Gastrocnemius medialis (tissue), 4 donors: ENCODE data around the gene PODNL1. TPM values are rescaled to one million over a fixed set of nuclear protein-coding genes. Genes with fewer than 3 reads are reported as not detected.

Source experiments
- ATAC-seq, 2 donors: fragments of 150-250 bp; one replicate each; pipeline ENCODE4 v1.9.1; 2016
- DNase-seq, 2 donors: peaks; one replicate each; pipeline ENCODE4 v3.0.0-alpha.2; 2019
- H3K27ac ChIP-seq, 4 donors: fragments of 200-600 bp; sonication (generic); 1 replicate in 1 of 4; 2 replicates in 3 of 4; pipeline ENCODE4 v1.5.1; 2016 to 2018; ENCODE audit warnings: mild to moderate bottlenecking in 2 of 4, moderate library complexity in 1 of 4
- H3K27me3 ChIP-seq, 3 donors: fragments of 200-600 bp; sonication (generic) in 2 of 3; 1 replicate in 1 of 3; 2 replicates in 2 of 3; pipeline versions ENCODE4 v1.5.1 to v1.6.0; 2016 to 2019; ENCODE audit warnings: mild to moderate bottlenecking in 1 of 3, moderate library complexity in 1 of 3
- H3K36me3 ChIP-seq, 2 donors: fragments of 200-600 bp; sonication (generic) in 1 of 2; one replicate each; pipeline ENCODE4 v1.5.1; 2017 to 2018
- H3K4me1 ChIP-seq, 2 donors: fragments of 200-600 bp; sonication (generic) in 1 of 2; one replicate each; pipeline ENCODE4 v1.5.1; 2016 to 2017; ENCODE audit warnings: mild to moderate bottlenecking in 2 of 2
- H3K4me3 ChIP-seq, 4 donors: fragments of 200-600 bp; sonication (generic) in 3 of 4; 1 replicate in 1 of 4; 2 replicates in 3 of 4; pipeline ENCODE4 v1.5.1; 2016 to 2019; ENCODE audit warnings: mild to moderate bottlenecking in 2 of 4
- H3K9me3 ChIP-seq, 3 donors: fragments of 200-600 bp; sonication (generic) in 2 of 3; 1 replicate in 1 of 3; 2 replicates in 2 of 3; pipeline ENCODE4 v1.5.1; 2016 to 2019
- CTCF ChIP-seq, 5 experiments: fragments of 450-650 bp in 3 of 5; fragments of 200-600 bp in 2 of 5; sonication (generic) in 2 of 5; IDR thresholded peaks in 4 of 5; conservative IDR thresholded peaks in 1 of 5; 1 replicate in 4 of 5; 2 replicates in 1 of 5; pipeline ENCODE4 v1.5.1; 2016 to 2019; ENCODE audit warnings: antibody characterized with exemption in 5 of 5, mild to moderate bottlenecking in 3 of 5, moderate library complexity in 3 of 5
- POLR2A ChIP-seq, 2 donors: fragments of 450-650 bp; IDR thresholded peaks; one replicate each; pipeline ENCODE4 v1.6.1; 2017; ENCODE audit warnings: antibody characterized with exemption in 2 of 2, mild to moderate bottlenecking in 2 of 2, moderate library complexity in 2 of 2
- in situ Hi-C, 4 donors: fragments of 200-750 bp; cut with MboI; loops; one replicate each; pipeline versions ENCODE4 v1.15.0 to v1.8.0; 2017; ENCODE audit warnings: low sequenced_read_pairs in 4 of 4
- intact Hi-C: fragments of 100-400 bp; cut with DNase I; formaldehyde crosslinking; loops from one replicate; pipeline ENCODE4 v1.15.1; 2023; ENCODE audit warnings: low total_unique reads
- total RNA-seq, 4 donors: library from RNA; depleted of rRNA; stranded (reverse); fragments of >200 nt; gene quantifications; one replicate each; pipeline versions ENCODE4 v1.1.0 to v1.2.3, GENCODE V29; 2016

PODNL1 gene
- total RNA-seq, 4 donors from 2014 or later = 0.55 to 0.61 TPM; not detected in 2

GRCh38 chr19:13918726-13919411 lies 19.3 kb downstream of the PODNL1 start:
- Histone ChIP-seq H3K9me3 (no peaks in the 10 kb centered on the region), H3K4me1 (no peaks in the 10 kb centered on the region), H3K4me3 (no peak overlapping the region), H3K27me3 (no peaks in the 10 kb centered on the region), H3K36me3 (peaks cover 0 to 92% of the 10 kb centered on the region in 2 donors), H3K27ac (no peak overlapping the region)
- DNase-seq (no peak), ATAC-seq (no peak)
- intact Hi-C loops (no loop called here), in situ Hi-C loops (no loop called here)
- no peak for TF ChIP-seq POLR2A (IDR thresholded peaks at IDR 0.05)
- no peak for TF ChIP-seq CTCF (IDR thresholded peaks at IDR 0.05 in 4 of 5, conservative IDR thresholded peaks at IDR 0.05 in 1 of 5)

- Histone ChIP-seq H3K36me3 (peaks cover 0 to 93% of the 10 kb centered on the region in 2 donors), H3K27me3 (no peaks in the 10 kb centered on the region), H3K27ac (peak overlapping the region in 1 of 4 donors; percentile 23), H3K9me3 (no peaks in the 10 kb centered on the region), H3K4me1 (no peaks in the 10 kb centered on the region), H3K4me3 (no peak overlapping the region)
- peak; percentile 44 to 52 for ATAC-seq
- in situ Hi-C loops = no loop called here
- DNase-seq = no peak
- intact Hi-C loops = no loop called here
- TF ChIP-seq POLR2A (IDR thresholded peaks at IDR 0.05) (no peak), CTCF (IDR thresholded peaks at IDR 0.05 in 4 of 5, conservative IDR thresholded peaks at IDR 0.05 in 1 of 5) (no peak)
These were observed 20.3 kb downstream of the PODNL1 start for GRCh38 chr19:13917888-13918406.

- DNase-seq (no peak), ATAC-seq (no peak)
- H3K36me3 ChIP-seq = peaks cover 0 to 80% of the 10 kb centered on the region in 2 donors
- intact Hi-C loops (no loop called here), in situ Hi-C loops (no loop called here)
- no peak overlapping the region for H3K27ac ChIP-seq
- no peaks in the 10 kb centered on the region for H3K27me3 ChIP-seq
- no peaks in the 10 kb centered on the region for H3K9me3 ChIP-seq
- H3K4me3 ChIP-seq = no peak overlapping the region
- H3K4me1 ChIP-seq = no peaks in the 10 kb centered on the region
- TF ChIP-seq CTCF (IDR thresholded peaks at IDR 0.05 in 4 of 5, conservative IDR thresholded peaks at IDR 0.05 in 1 of 5) (no peak), POLR2A (IDR thresholded peaks at IDR 0.05) (no peak)
These were observed 23.4 kb downstream of the PODNL1 start for GRCh38 chr19:13914777-13915176.

GRCh38 chr19:13913352-13913751 lies 24.9 kb downstream of the PODNL1 start:
- TF ChIP-seq CTCF (IDR thresholded peaks at IDR 0.05 in 4 of 5, conservative IDR thresholded peaks at IDR 0.05 in 1 of 5) (no peak), POLR2A (IDR thresholded peaks at IDR 0.05) (no peak)
- H3K4me3 ChIP-seq = no peak overlapping the region

More at GRCh38 chr19:13913352-13913751, 24.9 kb downstream of the PODNL1 start:
- no peak for ATAC-seq
- Histone ChIP-seq H3K9me3 (no peaks in the 10 kb centered on the region), H3K27ac (no peak overlapping the region), H3K36me3 (peaks cover 0 to 66% of the 10 kb centered on the region in 2 donors), H3K4me1 (no peaks in the 10 kb centered on the region), H3K27me3 (no peaks in the 10 kb centered on the region)
- DNase-seq = no peak
- in situ Hi-C loops (no loop called here), intact Hi-C loops (no loop called here)
